ENCODE results near the gene OR4M1.
"Not testable (repeated sequence)": the region's sequence is repeated elsewhere in the genome, so short reads cannot be mapped to it uniquely, and the experiment has no call there.

The OR4M1 gene

DNA sequence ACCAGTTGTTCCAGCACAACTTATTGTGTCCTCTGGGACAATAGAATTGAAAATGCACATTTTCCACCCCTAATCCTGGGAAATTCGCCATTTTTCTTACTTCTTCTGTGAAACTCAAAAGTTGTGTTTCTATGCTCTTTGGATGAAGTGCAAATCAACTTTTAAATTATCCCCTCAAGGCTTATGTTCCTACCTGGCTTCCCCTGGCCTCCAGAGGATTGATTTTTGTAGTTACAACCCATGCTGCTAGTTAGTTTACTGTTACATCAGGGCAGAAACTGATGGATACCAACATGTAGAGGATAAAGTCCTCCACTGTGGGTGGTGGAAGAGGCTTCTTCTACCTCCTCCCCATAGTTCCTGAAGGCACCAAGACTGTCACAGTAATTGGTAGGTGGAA lies at the start of gene OR4M1:
Gene OR4M1, plus strand, starts transcription at position 301 of the 400 bp plus-strand sequence. CDS start 6,819 bp downstream, outside the sequence.
- DNase-seq (ENCODE audit: low read depth, low spot score) = not testable (repeated sequence)

GRCh38 chr14:19729359-19729758 lies 43.9 kb upstream of the OR4M1 start:
- DNase-seq (ENCODE audit: low read depth, low spot score) = no peak

DNA sequence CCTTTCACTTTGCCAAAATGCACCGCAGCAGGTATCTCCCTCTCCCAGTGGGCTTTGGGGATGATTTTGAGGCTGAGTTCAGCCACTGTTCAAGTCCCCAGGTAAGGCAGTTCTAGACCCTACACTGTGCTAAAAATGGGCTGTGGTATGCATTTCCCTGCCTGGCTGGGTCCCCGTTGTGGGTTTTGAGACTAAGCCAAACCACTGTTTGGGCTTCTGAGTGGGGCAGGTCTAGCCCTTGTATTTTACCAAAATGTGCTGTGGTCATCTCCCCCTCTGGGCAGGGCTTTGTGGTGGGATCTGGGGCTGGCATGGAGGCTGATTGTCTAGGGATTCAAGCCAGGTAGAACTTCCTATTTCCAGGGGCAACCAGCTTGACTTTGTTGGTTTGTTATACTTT lies 43.5 kb upstream of the OR4M1 start:
- DNase-seq (ENCODE audit: low read depth, low spot score) = no peak

GRCh38 chr14:19733893-19734292 lies 39.4 kb upstream of the OR4M1 start:
- not testable (repeated sequence) for DNase-seq (ENCODE audit: low read depth, low spot score)

- DNase-seq (ENCODE audit: low read depth, low spot score) = no peak
Observed at GRCh38 chr14:19743256-19743655, 30.0 kb upstream of the OR4M1 start, which contains the start of gene OR4Q3. TSS of gene OR4Q3 (plus strand) at chr14:19743571.

- DNase-seq (ENCODE audit: low read depth, low spot score) = not testable (repeated sequence)
Observed at GRCh38 chr14:19752316-19752715, 21.0 kb upstream of the OR4M1 start.

DNA sequence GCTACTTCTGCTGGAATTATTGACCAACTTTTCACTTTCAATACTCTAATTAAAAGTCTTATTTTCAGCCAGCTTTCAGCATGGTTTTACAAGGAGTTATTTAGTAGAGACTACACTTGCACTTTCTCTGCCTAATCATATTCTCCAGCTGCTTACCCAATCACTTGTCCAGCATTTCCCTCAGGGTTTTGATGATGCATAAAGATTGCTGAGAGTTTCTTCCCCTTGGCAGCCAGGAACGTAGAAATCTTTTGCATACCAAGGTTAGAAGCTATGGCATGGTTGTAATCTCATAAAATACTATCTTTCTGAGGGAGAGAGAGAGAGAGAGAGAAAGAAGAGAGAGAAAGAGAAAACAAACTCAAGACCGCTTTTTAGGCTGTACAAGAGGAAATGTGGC lies 19.1 kb upstream of the OR4M1 start:
- DNase-seq (ENCODE audit: low read depth, low spot score) = no peak

DNA sequence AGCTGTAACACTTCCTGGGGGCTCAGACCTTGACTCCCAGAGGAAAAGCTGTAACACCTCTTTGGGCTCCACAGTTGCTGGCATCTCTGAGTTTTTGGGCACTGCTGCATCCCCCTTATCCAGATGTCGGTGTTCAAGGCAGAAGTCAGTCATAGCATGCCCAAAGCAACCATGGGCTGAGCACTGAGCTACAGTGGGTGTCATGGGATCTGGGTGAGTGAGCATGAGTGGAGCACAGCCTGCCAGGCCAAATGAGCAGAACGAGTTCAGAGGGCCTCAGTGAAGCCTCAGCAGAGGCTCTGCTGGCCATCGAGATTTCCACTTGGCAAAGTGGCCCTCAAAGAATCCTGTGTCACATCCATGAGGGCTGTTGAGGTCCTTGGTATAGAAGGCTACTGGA lies 1.8 kb upstream of the OR4M1 start:
- DNase-seq (ENCODE audit: low read depth, low spot score) = not testable (repeated sequence)

DNA sequence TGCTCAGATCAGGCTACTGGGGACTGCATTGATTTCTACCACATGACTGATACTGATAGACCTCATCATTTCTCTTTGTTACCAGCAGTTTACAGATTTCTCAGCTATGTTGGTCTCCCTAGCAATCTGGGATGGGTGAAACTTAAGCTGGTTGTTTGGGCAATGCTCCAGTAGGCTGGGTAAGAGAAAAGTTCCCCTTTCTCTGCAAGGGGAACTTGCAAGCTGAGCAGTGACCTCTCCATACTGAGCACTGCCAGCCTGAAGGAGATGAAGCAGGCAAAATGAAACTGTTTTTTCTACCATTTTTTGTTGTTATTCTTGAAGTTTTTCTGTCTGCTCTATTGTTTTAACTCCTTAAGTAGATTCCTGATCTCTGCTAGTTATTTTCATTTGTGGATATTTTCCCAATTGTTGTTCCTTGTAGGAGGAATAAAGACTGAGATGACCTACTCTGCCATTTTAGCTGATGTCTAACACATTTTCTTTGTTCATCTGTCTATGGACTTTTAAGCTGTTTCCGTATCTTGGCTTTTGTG lies 1.3 kb upstream of the OR4M1 start:
- DNase-seq (ENCODE audit: low read depth, low spot score) = no peak

- not testable (repeated sequence) for DNase-seq (ENCODE audit: low read depth, low spot score)
Observed at GRCh38 chr14:19772454-19772853, 850 bp upstream of the OR4M1 start.

GRCh38 chr14:19775587-19775986 lies 2.3 kb downstream of the OR4M1 start:
- DNase-seq (ENCODE audit: low read depth, low spot score) = no peak

DNA sequence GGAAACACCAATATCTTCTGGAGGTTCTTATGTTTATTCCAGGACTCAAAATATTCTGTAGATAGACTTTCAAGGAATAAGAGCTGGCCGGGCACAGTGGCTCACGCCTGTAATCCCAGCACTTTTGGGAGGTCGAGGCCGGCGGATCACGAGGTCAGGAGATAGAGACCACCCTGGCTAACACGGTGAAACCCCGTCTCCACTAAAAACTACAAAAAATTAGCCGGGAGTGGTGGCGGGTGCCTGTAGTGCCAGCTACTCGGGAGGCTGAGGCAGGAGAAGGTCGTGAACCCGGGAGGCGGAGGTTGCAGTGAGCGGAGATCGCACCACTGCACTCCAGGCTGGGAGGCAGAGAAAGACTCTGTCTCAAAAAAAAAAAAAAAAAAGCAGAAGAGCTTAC lies 12.5 kb downstream of the OR4M1 start:
- not testable (repeated sequence) for DNase-seq (ENCODE audit: low read depth, low spot score)

DNA sequence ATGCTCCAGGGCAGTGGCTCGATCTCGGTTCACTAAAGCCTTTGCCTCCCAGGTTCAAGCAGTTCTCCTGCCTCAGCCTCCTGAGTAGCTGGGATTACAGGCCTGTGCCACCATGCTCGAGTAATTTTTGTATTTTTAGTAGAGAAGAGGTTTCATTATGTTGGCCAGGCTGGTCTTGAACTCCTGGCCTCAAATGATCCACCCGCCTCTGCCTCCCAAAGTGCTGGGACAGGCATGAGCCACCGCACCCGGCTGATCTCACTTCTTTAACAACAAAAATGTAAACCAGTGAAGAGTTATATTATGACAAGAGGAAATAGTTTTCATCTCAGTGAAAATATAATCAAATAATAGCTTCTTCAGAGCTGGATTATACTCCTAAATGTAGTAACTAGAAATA lies 14.0 kb downstream of the OR4M1 start:
- DNase-seq (ENCODE audit: low read depth, low spot score) = not testable (repeated sequence)

GRCh38 chr14:19788150-19788549 lies 14.8 kb downstream of the OR4M1 start:
- not testable (repeated sequence) for DNase-seq (ENCODE audit: low read depth, low spot score)

DNA sequence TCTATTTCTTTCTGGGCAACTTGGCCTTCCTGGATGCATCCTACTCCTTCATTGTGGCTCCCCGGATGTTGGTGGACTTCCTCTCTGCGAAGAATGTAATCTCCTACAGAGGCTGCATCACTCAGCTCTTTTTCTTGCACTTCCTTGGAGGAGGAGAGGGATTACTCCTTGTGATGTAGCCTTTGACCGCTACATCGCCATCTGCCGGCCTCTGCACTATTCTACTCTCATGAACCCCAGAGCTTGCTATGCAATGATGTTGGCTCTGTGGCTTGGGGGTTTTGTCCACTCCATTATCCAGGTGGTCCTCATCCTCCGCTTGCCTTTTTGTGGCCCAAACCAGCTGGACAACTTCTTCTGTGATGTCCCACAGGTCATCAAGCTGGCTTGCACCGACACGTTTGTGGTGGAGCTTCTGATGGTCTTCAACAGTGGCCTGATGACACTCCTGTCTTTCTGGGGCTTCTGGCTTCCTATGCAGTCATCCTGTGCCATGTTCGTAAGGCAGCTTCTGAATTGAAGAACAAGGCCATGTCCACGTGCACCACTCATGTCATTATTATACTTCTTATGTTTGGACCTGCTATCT lies 23.3 kb downstream of the OR4M1 start:
- not testable (repeated sequence) for DNase-seq (ENCODE audit: low read depth, low spot score)

DNA sequence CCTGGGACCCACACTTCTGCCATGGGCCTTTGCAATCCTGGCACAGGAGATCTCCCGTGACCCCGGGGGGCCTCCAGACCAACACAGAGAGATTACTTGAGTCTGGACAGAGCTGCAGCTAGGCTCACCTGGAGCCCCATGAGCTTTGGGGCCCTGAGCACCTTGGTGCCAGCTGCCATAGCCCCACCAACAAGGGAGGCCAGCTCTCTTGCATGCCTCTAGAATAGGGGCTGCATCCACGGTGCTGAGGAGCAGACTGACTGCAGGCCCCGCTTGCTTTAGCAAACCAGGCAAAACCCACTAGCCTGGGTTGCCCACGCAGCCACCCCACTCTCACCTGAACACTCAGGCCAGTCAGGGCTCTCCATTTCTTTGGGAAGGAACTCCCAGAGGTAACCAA lies 26.6 kb downstream of the OR4M1 start:
- no peak for DNase-seq (ENCODE audit: low read depth, low spot score)

- DNase-seq (ENCODE audit: low read depth, low spot score) = no peak
Observed at GRCh38 chr14:19800282-19801117, 27.2 kb downstream of the OR4M1 start.

GRCh38 chr14:19801118-19801464 lies 27.8 kb downstream of the OR4M1 start:
- no peak for DNase-seq (ENCODE audit: low read depth, low spot score)

DNA sequence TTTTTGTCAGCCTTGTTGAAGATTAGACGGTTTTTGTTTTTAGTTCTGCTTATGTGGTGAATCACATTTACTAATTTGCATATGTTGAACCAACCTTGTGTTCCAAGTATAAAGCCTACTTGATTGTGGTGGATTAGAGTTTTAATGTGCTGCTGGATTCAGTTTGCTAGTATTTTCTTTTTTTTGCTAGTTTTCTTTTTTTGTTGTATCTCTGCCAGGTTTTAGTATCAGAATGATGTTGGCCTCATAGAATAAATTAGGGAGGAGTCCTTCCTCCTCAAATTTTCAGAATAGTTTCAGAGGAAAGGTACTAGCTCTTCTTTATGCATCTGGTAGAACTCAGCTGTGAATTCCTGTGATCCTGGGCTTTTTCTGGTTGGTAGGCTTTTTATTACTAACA lies 30.2 kb downstream of the OR4M1 start, which contains the start of gene OR4N2:
Gene OR4N2, plus strand, starts transcription at position 301 of the 400 bp plus-strand sequence. CDS start 23,679 bp downstream, outside the sequence.
- DNase-seq (ENCODE audit: low read depth, low spot score) = not testable (repeated sequence)

GRCh38 chr14:19813171-19813920 lies 40.0 kb downstream of the OR4M1 start:
- DNase-seq (ENCODE audit: low read depth, low spot score) = not testable (repeated sequence)

- DNase-seq (ENCODE audit: low read depth, low spot score) = not testable (repeated sequence)
Observed at GRCh38 chr14:19819879-19820278, 46.6 kb downstream of the OR4M1 start.

DNA sequence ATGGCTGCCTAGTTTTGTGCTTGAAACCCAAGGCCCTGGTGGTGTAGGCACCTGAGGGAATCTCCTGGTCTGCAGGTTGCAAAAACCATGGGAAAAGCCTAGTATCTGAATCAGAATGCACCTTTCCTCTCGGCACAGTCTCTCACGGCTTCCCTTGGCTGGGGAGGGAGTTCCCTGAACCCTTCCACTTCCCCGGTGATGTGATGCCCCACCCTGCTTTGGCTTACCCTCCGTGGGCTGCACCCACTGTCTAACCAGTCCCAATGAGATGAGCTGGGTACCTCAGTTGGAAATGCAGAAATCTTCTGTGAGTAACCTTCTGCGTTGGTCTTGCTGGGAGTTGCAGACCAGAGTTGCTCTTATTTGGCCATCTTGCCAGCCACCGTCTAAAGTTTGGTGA lies 47.7 kb downstream of the OR4M1 start:
- not testable (repeated sequence) for DNase-seq (ENCODE audit: low read depth, low spot score)

Data from smooth muscle cell of the brain vasculature (primary cell).